HEK293 (cell line): Measurements from ENCODE around the gene UBAP2L.

Source experiments
- CTCF ChIP-seq: fragments of 450-650 bp; formaldehyde crosslinking; IDR thresholded peaks from 2 replicates; pipeline ENCODE4 v1.5.1; 2016; ENCODE audit warnings: missing biosample characterization, missing genetic modification characterization
- ZBTB21 ChIP-seq: fragments of 450-650 bp; formaldehyde crosslinking; IDR thresholded peaks from 2 replicates; pipeline ENCODE4 v1.5.1; 2017; ENCODE audit warnings: missing biosample characterization, missing genetic modification characterization
- ZNF10 ChIP-seq: fragments of 450-650 bp; formaldehyde crosslinking; IDR thresholded peaks from 2 replicates; pipeline ENCODE4 v1.5.1; 2017; ENCODE audit warnings: missing biosample characterization, missing genetic modification characterization
- ZNF777 ChIP-seq: fragments of 450-650 bp; formaldehyde crosslinking; IDR thresholded peaks from 2 replicates; pipeline ENCODE4 v1.5.1; 2017; ENCODE audit warnings: missing biosample characterization, missing genetic modification characterization, borderline replicate concordance

- TF ChIP-seq ZNF777 (tag by site-specific recombination), result no peak
- no peak for TF ChIP-seq ZNF10 (tag by site-specific recombination)
- TF ChIP-seq CTCF (tag by site-specific recombination), result no peak
- TF ChIP-seq ZBTB21 (tag by site-specific recombination), result no peak
Measured at GRCh38 chr1:154265586-154265985, 44.8 kb downstream of the UBAP2L start.
